Measurements from ENCODE around the gene LZTFL1.

DNA sequence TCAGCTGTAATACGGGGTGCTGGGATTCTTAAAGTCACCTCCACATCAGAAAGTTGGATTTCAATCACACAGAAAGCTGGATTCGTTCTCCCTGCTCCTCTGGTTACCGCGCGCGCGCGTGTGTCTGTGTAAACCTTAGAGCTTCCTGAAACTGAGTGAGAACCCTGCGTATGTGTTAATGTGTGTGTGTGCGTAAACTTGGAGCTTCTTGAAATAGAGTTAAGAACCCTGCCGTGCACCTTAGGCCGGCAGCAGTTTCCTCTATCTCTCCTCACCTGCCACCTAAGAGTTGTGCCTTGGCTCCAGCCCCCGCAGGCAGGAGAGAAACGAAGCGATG, 531 bp downstream of the LZTFL1 start:
- TF ChIP-seq, protein P1, sequence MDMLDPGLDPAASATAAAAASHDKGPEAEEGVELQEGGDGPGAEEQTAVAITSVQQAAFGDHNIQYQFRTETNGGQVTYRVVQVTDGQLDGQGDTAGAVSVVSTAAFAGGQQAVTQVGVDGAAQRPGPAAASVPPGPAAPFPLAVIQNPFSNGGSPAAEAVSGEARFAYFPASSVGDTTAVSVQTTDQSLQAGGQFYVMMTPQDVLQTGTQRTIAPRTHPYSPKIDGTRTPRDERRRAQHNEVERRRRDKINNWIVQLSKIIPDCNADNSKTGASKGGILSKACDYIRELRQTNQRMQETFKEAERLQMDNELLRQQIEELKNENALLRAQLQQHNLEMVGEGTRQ (CRISPR knock-in tag; IDR thresholded peaks at IDR 0.05), result no peak
- TF ChIP-seq, protein P2, sequence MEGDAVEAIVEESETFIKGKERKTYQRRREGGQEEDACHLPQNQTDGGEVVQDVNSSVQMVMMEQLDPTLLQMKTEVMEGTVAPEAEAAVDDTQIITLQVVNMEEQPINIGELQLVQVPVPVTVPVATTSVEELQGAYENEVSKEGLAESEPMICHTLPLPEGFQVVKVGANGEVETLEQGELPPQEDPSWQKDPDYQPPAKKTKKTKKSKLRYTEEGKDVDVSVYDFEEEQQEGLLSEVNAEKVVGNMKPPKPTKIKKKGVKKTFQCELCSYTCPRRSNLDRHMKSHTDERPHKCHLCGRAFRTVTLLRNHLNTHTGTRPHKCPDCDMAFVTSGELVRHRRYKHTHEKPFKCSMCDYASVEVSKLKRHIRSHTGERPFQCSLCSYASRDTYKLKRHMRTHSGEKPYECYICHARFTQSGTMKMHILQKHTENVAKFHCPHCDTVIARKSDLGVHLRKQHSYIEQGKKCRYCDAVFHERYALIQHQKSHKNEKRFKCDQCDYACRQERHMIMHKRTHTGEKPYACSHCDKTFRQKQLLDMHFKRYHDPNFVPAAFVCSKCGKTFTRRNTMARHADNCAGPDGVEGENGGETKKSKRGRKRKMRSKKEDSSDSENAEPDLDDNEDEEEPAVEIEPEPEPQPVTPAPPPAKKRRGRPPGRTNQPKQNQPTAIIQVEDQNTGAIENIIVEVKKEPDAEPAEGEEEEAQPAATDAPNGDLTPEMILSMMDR (IDR thresholded peaks at IDR 0.05), result no peak
- no peak for TF ChIP-seq CBFB (CRISPR knock-in tag; IDR thresholded peaks at IDR 0.05; ENCODE audit: low read depth)
- TF ChIP-seq, protein P3, sequence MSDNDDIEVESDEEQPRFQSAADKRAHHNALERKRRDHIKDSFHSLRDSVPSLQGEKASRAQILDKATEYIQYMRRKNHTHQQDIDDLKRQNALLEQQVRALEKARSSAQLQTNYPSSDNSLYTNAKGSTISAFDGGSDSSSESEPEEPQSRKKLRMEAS (CRISPR knock-in tag; IDR thresholded peaks at IDR 0.05), result no peak
- TF ChIP-seq, protein P4, sequence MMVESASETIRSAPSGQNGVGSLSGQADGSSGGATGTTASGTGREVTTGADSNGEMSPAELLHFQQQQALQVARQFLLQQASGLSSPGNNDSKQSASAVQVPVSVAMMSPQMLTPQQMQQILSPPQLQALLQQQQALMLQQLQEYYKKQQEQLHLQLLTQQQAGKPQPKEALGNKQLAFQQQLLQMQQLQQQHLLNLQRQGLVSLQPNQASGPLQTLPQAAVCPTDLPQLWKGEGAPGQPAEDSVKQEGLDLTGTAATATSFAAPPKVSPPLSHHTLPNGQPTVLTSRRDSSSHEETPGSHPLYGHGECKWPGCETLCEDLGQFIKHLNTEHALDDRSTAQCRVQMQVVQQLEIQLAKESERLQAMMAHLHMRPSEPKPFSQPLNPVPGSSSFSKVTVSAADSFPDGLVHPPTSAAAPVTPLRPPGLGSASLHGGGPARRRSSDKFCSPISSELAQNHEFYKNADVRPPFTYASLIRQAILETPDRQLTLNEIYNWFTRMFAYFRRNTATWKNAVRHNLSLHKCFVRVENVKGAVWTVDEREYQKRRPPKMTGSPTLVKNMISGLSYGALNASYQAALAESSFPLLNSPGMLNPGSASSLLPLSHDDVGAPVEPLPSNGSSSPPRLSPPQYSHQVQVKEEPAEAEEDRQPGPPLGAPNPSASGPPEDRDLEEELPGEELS (CRISPR knock-in tag; IDR thresholded peaks at IDR 0.05), result no peak
- no peak for TF ChIP-seq CREB1 (CRISPR knock-in tag; IDR thresholded peaks at IDR 0.05)
- TF ChIP-seq, protein P5, sequence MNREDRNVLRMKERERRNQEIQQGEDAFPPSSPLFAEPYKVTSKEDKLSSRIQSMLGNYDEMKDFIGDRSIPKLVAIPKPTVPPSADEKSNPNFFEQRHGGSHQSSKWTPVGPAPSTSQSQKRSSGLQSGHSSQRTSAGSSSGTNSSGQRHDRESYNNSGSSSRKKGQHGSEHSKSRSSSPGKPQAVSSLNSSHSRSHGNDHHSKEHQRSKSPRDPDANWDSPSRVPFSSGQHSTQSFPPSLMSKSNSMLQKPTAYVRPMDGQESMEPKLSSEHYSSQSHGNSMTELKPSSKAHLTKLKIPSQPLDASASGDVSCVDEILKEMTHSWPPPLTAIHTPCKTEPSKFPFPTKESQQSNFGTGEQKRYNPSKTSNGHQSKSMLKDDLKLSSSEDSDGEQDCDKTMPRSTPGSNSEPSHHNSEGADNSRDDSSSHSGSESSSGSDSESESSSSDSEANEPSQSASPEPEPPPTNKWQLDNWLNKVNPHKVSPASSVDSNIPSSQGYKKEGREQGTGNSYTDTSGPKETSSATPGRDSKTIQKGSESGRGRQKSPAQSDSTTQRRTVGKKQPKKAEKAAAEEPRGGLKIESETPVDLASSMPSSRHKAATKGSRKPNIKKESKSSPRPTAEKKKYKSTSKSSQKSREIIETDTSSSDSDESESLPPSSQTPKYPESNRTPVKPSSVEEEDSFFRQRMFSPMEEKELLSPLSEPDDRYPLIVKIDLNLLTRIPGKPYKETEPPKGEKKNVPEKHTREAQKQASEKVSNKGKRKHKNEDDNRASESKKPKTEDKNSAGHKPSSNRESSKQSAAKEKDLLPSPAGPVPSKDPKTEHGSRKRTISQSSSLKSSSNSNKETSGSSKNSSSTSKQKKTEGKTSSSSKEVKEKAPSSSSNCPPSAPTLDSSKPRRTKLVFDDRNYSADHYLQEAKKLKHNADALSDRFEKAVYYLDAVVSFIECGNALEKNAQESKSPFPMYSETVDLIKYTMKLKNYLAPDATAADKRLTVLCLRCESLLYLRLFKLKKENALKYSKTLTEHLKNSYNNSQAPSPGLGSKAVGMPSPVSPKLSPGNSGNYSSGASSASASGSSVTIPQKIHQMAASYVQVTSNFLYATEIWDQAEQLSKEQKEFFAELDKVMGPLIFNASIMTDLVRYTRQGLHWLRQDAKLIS (CRISPR knock-in tag; IDR thresholded peaks at IDR 0.05; ENCODE audit: borderline replicate concordance), result no peak
- TF ChIP-seq, protein P6, sequence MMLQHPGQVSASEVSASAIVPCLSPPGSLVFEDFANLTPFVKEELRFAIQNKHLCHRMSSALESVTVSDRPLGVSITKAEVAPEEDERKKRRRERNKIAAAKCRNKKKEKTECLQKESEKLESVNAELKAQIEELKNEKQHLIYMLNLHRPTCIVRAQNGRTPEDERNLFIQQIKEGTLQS (CRISPR knock-in tag; conservative IDR thresholded peaks at IDR 0.05), result no peak
- TF ChIP-seq FOXK1 (CRISPR knock-in tag; IDR thresholded peaks at IDR 0.05), result no peak
- TF ChIP-seq, protein P7, sequence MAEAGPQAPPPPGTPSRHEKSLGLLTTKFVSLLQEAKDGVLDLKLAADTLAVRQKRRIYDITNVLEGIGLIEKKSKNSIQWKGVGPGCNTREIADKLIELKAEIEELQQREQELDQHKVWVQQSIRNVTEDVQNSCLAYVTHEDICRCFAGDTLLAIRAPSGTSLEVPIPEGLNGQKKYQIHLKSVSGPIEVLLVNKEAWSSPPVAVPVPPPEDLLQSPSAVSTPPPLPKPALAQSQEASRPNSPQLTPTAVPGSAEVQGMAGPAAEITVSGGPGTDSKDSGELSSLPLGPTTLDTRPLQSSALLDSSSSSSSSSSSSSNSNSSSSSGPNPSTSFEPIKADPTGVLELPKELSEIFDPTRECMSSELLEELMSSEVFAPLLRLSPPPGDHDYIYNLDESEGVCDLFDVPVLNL (CRISPR knock-in tag; IDR thresholded peaks at IDR 0.05; ENCODE audit: borderline replicate concordance, low read depth), result no peak
- TF ChIP-seq ESRRA (CRISPR knock-in tag; IDR thresholded peaks at IDR 0.05; ENCODE audit: borderline replicate concordance), result no peak
- TF ChIP-seq SMAD3 (CRISPR knock-in tag; IDR thresholded peaks at IDR 0.05; ENCODE audit: borderline replicate concordance), result no peak

Data from WTC11 (cell line).